H9 (cell line): ENCODE data around the gene RDM1. TPM values are rescaled to one million over a fixed set of nuclear protein-coding genes. Genes with fewer than 3 reads are reported as not detected.

ENCODE experiments used
- DNase-seq: peaks from one replicate; pipeline ENCODE4 v3.0.0-alpha.2; 2017
- H2AFZ ChIP-seq: one replicate; pipeline ENCODE4 v1.6.1; 2013; ENCODE audit warnings: mild to moderate bottlenecking, low read length, control low read depth, moderate library complexity
- H2AK5ac ChIP-seq: 2 replicates; pipeline ENCODE4 v1.6.1; 2013; ENCODE audit warnings: low read length, control low read depth, mixed read lengths; ENCODE audit not compliant: insufficient read length
- H2BK120ac ChIP-seq: one replicate; pipeline ENCODE4 v1.6.1; 2013; ENCODE audit warnings: low read depth, mild to moderate bottlenecking, low read length, control low read depth, inconsistent platforms; ENCODE audit not compliant: poor library complexity, severe bottlenecking
- H2BK12ac ChIP-seq: 2 replicates; pipeline ENCODE4 v1.6.1; 2013; ENCODE audit warnings: low read length, control low read depth, mixed read lengths, low read depth; ENCODE audit not compliant: insufficient read length
- H2BK15ac ChIP-seq: 2 replicates; pipeline ENCODE4 v1.6.1; 2013; ENCODE audit warnings: low read depth, low read length, control low read depth
- H2BK20ac ChIP-seq: one replicate; pipeline ENCODE4 v1.6.1; 2013; ENCODE audit warnings: low read depth, mild to moderate bottlenecking, low read length, control low read depth, inconsistent platforms; ENCODE audit not compliant: poor library complexity, severe bottlenecking
- H2BK5ac ChIP-seq: 2 replicates; pipeline ENCODE4 v1.6.1; 2013; ENCODE audit warnings: low read length, control low read depth, mixed read lengths; ENCODE audit not compliant: insufficient read length
- H3K14ac ChIP-seq: 2 replicates; pipeline ENCODE4 v1.6.1; 2013; ENCODE audit warnings: low read length, control low read depth; ENCODE audit not compliant: insufficient read depth
- H3K18ac ChIP-seq: 2 replicates; pipeline ENCODE4 v1.6.1; 2013; ENCODE audit warnings: low read depth, mild to moderate bottlenecking, mixed read lengths, low read length, control low read depth; ENCODE audit not compliant: insufficient read length
- H3K23ac ChIP-seq: 2 replicates; pipeline ENCODE4 v1.6.1; 2013; ENCODE audit warnings: low read length, control low read depth, mixed read lengths, low read depth; ENCODE audit not compliant: insufficient read length
- H3K23me2 ChIP-seq: 2 replicates; pipeline ENCODE4 v1.6.1; 2013; ENCODE audit warnings: low read depth, mild to moderate bottlenecking, mixed read lengths, low read length, control low read depth; ENCODE audit not compliant: insufficient read length, poor library complexity, severe bottlenecking
- H3K27ac ChIP-seq: 2 replicates; pipeline ENCODE4 v1.5.1; 2013; ENCODE audit warnings: low read length, control low read depth, mixed read lengths, low read depth; ENCODE audit not compliant: insufficient read length
- H3K27me3 ChIP-seq: 2 replicates; pipeline ENCODE4 v1.6.1; 2013; ENCODE audit warnings: low read length, control low read depth, inconsistent platforms; ENCODE audit not compliant: insufficient read depth
- H3K4ac ChIP-seq: 2 replicates; pipeline ENCODE4 v1.6.1; 2013; ENCODE audit warnings: low read depth, mild to moderate bottlenecking, control low read depth, inconsistent platforms, low read length, moderate library complexity
- H3K4me1 ChIP-seq: 2 replicates; pipeline ENCODE4 v1.6.1; 2013; ENCODE audit warnings: low read length, control low read depth, inconsistent platforms; ENCODE audit not compliant: insufficient read depth
- H3K4me2 ChIP-seq: 2 replicates; pipeline ENCODE4 v1.6.1; 2013; ENCODE audit warnings: low read length, control low read depth, mixed read lengths; ENCODE audit not compliant: insufficient read length, insufficient read depth
- H3K56ac ChIP-seq: 2 replicates; pipeline ENCODE4 v1.6.1; 2013; ENCODE audit warnings: low read depth, mild to moderate bottlenecking, mixed read lengths, low read length, control low read depth; ENCODE audit not compliant: insufficient read length
- H3K79me1 ChIP-seq: 2 replicates; pipeline ENCODE4 v1.6.1; 2013; ENCODE audit warnings: low read depth, mild to moderate bottlenecking, moderate library complexity, low read length, control low read depth, inconsistent platforms; ENCODE audit not compliant: insufficient read depth, poor library complexity, severe bottlenecking
- H3K79me2 ChIP-seq: 2 replicates; pipeline ENCODE4 v1.6.1; 2013; ENCODE audit warnings: low read length, control low read depth, inconsistent platforms; ENCODE audit not compliant: insufficient read depth
- H3K9ac ChIP-seq: 2 replicates; pipeline ENCODE4 v1.6.1; 2013; ENCODE audit warnings: low read length, control low read depth, mixed read lengths; ENCODE audit not compliant: insufficient read length; ENCODE audit errors: extremely low read depth
- H3K9me3 ChIP-seq: one replicate; pipeline ENCODE4 v1.6.1; 2013; ENCODE audit warnings: low read depth, low read length, inconsistent platforms; ENCODE audit not compliant: control insufficient read depth
- H3T11ph ChIP-seq: one replicate; pipeline ENCODE4 v1.6.1; 2013; ENCODE audit warnings: mild to moderate bottlenecking, low read length, control low read depth, inconsistent platforms
- H4K20me1 ChIP-seq: one replicate; pipeline ENCODE4 v1.6.1; 2013; ENCODE audit not compliant: control insufficient read depth, insufficient read length, insufficient read depth
- H4K5ac ChIP-seq: 2 replicates; pipeline ENCODE4 v1.6.1; 2013; ENCODE audit warnings: low read depth, mild to moderate bottlenecking, mixed read lengths, low read length, control low read depth; ENCODE audit not compliant: insufficient read length
- H4K8ac ChIP-seq: replicated peaks from 2 replicates; pipeline ENCODE4 v1.6.1; 2013; ENCODE audit warnings: low read length, control low read depth, mixed read lengths, low read depth; ENCODE audit not compliant: insufficient read length
- H4K91ac ChIP-seq: 2 replicates; pipeline ENCODE4 v1.6.1; 2013; ENCODE audit warnings: low read depth, mild to moderate bottlenecking, moderate library complexity, mixed read lengths, low read length, control low read depth; ENCODE audit not compliant: insufficient read length
- H3K27ac Mint-ChIP-seq, 3 experiments: 2 replicates in 2 of 3; 3 replicates in 1 of 3; pipeline ENCODE4 v1.8.0; 2020 to 2021; ENCODE audit warnings: mixed read lengths in 3 of 3, mild to moderate bottlenecking in 1 of 3, moderate library complexity in 1 of 3
- H3K27me3 Mint-ChIP-seq: 2 replicates; pipeline ENCODE4 v1.8.0; 2021; ENCODE audit warnings: low read depth, mild to moderate bottlenecking, moderate library complexity, mixed read lengths
- H3K36me3 Mint-ChIP-seq, 3 experiments: 2 replicates in 2 of 3; 3 replicates in 1 of 3; pipeline ENCODE4 v1.8.0; 2020 to 2021; ENCODE audit warnings: low read depth in 3 of 3, mixed read lengths in 3 of 3; ENCODE audit not compliant: insufficient read depth in 1 of 3
- H3K4me1 Mint-ChIP-seq, 2 experiments: 2 replicates each; pipeline ENCODE4 v1.8.0; 2020; ENCODE audit warnings: mixed read lengths in 2 of 2
- H3K4me3 Mint-ChIP-seq, 2 experiments: 2 replicates in 1 of 2; 3 replicates in 1 of 2; pipeline ENCODE4 v1.8.0; 2020 to 2021; ENCODE audit warnings: mild to moderate bottlenecking in 2 of 2, mixed read lengths in 2 of 2, moderate library complexity in 1 of 2
- H3K9me3 Mint-ChIP-seq, 2 experiments: 2 replicates in 1 of 2; 3 replicates in 1 of 2; pipeline ENCODE4 v1.8.0; 2020; ENCODE audit warnings: mild to moderate bottlenecking in 2 of 2, mixed read lengths in 2 of 2, moderate library complexity in 1 of 2
- WGBS: extraction: QIAGEN DNeasy Blood & Tissue Kit; methylation state at CpG from one replicate; pipeline ENCODE4 v1.1.7; 2013; ENCODE audit warnings: missing lambda C conversion rate, low lambda C conversion rate, mixed read lengths; ENCODE audit not compliant: insufficient read length; ENCODE audit errors: extremely low coverage; 5-methylcytosine and 5-hydroxymethylcytosine counted together
- total RNA-seq: library from RNA; stranded (reverse); gene quantifications from 2 replicates; pipeline ENCODE4 v1.2.1, GENCODE V29; 2021
- TF ChIP-seq, protein P1 (sequence below): fragments of 200-600 bp; sonication (generic); conservative IDR thresholded peaks from 3 replicates; pipeline ENCODE4 v1.8.0; 2021; ENCODE audit warnings: antibody characterized with exemption, mild to moderate bottlenecking

RDM1 gene
- total RNA-seq, 1 experiment from 2014 or later, result 9.0 TPM

DNA sequence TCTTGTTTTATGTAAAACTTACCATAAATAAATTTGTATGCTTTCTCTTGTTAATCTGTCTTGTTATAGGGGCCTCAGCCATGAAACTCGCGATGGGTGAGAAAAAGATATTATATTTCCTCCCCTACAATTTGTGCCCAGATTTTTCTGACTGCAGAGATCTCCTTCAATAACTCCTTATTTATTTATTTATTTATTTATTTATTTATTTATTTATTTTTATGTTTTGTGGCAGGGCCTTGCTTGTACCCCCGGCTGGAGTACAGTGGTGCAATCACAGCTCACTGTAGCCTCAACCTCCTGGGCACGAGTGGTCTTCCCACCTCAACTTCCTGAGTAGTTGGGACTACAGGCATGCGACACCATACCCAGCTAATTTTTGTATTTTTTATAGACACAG lies 27.1 kb downstream of the RDM1 start:
- Mint-ChIP-seq H3K36me3 (no peaks in the 10 kb centered on the region; a peak in 1 of 7 replicates), H3K9me3 (peaks cover 7 to 11% of the 10 kb centered on the region in 2 experiments; a peak in 4 of 5 replicates), H3K27ac (no peak overlapping the region), H3K27me3 (peaks cover 6% of the 10 kb centered on the region; the same call in 1 of the 2 replicates), H3K4me1 (peaks cover 0 to 3% of the 10 kb centered on the region in 2 experiments; a peak in 3 of 4 replicates), H3K4me3 (no peak overlapping the region)
- no peak overlapping the region for H2AFZ ChIP-seq
- H3K4me1 ChIP-seq, result no peaks in the 10 kb centered on the region
- no peak for DNase-seq
- H3K9ac ChIP-seq, result no peak overlapping the region
- H3K23me2 ChIP-seq, result no peaks in the 10 kb centered on the region
- H3K9me3 ChIP-seq, result no peaks in the 10 kb centered on the region
- H2BK5ac ChIP-seq, result no peak overlapping the region
- no peaks in the 10 kb centered on the region for H3K27me3 ChIP-seq
- no peak overlapping the region for H3K56ac ChIP-seq
- H3K18ac ChIP-seq, result no peak overlapping the region
- H2BK120ac ChIP-seq, result no peak overlapping the region
- no peaks in the 10 kb centered on the region for H4K20me1 ChIP-seq
- no peak overlapping the region for H3K14ac ChIP-seq
- H2AK5ac ChIP-seq, result no peak overlapping the region
- H3K79me2 ChIP-seq, result no peaks in the 10 kb centered on the region
- no peak overlapping the region for H2BK15ac ChIP-seq
- H3K4ac ChIP-seq, result no peak overlapping the region
- no peak overlapping the region for H3T11ph ChIP-seq
- no peak overlapping the region for H4K91ac ChIP-seq
- no peak overlapping the region for H2BK12ac ChIP-seq
- TF ChIP-seq, protein P1, sequence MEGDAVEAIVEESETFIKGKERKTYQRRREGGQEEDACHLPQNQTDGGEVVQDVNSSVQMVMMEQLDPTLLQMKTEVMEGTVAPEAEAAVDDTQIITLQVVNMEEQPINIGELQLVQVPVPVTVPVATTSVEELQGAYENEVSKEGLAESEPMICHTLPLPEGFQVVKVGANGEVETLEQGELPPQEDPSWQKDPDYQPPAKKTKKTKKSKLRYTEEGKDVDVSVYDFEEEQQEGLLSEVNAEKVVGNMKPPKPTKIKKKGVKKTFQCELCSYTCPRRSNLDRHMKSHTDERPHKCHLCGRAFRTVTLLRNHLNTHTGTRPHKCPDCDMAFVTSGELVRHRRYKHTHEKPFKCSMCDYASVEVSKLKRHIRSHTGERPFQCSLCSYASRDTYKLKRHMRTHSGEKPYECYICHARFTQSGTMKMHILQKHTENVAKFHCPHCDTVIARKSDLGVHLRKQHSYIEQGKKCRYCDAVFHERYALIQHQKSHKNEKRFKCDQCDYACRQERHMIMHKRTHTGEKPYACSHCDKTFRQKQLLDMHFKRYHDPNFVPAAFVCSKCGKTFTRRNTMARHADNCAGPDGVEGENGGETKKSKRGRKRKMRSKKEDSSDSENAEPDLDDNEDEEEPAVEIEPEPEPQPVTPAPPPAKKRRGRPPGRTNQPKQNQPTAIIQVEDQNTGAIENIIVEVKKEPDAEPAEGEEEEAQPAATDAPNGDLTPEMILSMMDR, result no peak
- no peaks in the 10 kb centered on the region for H3K79me1 ChIP-seq
- no CpG with 5 or more reads among the region's 5 CpGs for WGBS
- no peak overlapping the region for H2BK20ac ChIP-seq
- no peak overlapping the region for H3K4me2 ChIP-seq
- no peak overlapping the region for H4K8ac ChIP-seq
- H4K5ac ChIP-seq, result no peak overlapping the region
- no peak overlapping the region for H3K23ac ChIP-seq
- H3K27ac ChIP-seq, result no peak overlapping the region
